HEK293 (cell line): ENCODE results near the gene CHKA.
A peak's percentile ranks its signal among the peaks of the same experiment; 100 is the strongest.

Experiments
- CTCF ChIA-PET: fragments of 350-600 bp; formaldehyde crosslinking; extraction: SDS; loops from one replicate; lab custom pipeline; 2021; ENCODE audit warnings: antibody characterized with exemption; lab: Yijun Ruan, JAX
- POLR2A ChIA-PET: fragments of 300-600 bp; formaldehyde crosslinking; extraction: SDS; loops from one replicate; lab custom pipeline; 2020; ENCODE audit warnings: antibody characterized with exemption, inconsistent platforms; lab: Yijun Ruan, JAX
- H3K27ac ChIP-seq: fragments of 200-500 bp; sonication (Bioruptor generic); 2 replicates; pipeline ENCODE4 v1.5.1; 2014; ENCODE audit warnings: low read depth, low read length, control low read depth, inconsistent platforms; ENCODE audit errors: extremely low read depth
- H3K36me3 ChIP-seq, 2 experiments: fragments of 200-500 bp in 1 of 2; sonication (Bioruptor generic) in 1 of 2; 1 replicate in 1 of 2; 2 replicates in 1 of 2; pipeline ENCODE4 v1.5.1; 2014 to 2017; ENCODE audit warnings: inconsistent platforms in 2 of 2, low read length in 2 of 2; ENCODE audit not compliant: control insufficient read depth in 2 of 2, insufficient read depth in 1 of 2
- H3K4me1 ChIP-seq: fragments of 200-500 bp; sonication (Bioruptor generic); 2 replicates; pipeline ENCODE4 v1.5.1; 2014; ENCODE audit warnings: mild to moderate bottlenecking, low read length, inconsistent platforms; ENCODE audit not compliant: control insufficient read depth, insufficient read depth
- H3K4me3 ChIP-seq: 2 replicates; pipeline ENCODE4 v1.5.1; 2011; ENCODE audit warnings: low read depth, mild to moderate bottlenecking, control low read depth, low read length, moderate library complexity
- H3K9me3 ChIP-seq: fragments of 200-500 bp; sonication (Bioruptor generic); 2 replicates; pipeline ENCODE4 v1.5.1; 2014; ENCODE audit warnings: low read depth, low read length, inconsistent platforms; ENCODE audit not compliant: control insufficient read depth, insufficient read depth
- CTCF ChIP-seq: fragments of 450-650 bp; formaldehyde crosslinking; IDR thresholded peaks from 2 replicates; pipeline ENCODE4 v1.5.1; 2016; ENCODE audit warnings: missing biosample characterization, missing genetic modification characterization
- EGR2 ChIP-seq: fragments of 450-650 bp; formaldehyde crosslinking; IDR thresholded peaks from 2 replicates; pipeline ENCODE4 v1.5.1; 2016; ENCODE audit warnings: low read depth, missing biosample characterization, missing genetic modification characterization
- PRDM10 ChIP-seq: fragments of 450-650 bp; formaldehyde crosslinking; IDR thresholded peaks from 2 replicates; pipeline ENCODE4 v1.5.1; 2016; ENCODE audit warnings: missing biosample characterization, missing genetic modification characterization
- ZBTB10 ChIP-seq: fragments of 450-650 bp; formaldehyde crosslinking; IDR thresholded peaks from 2 replicates; pipeline ENCODE4 v1.5.1; 2016; ENCODE audit warnings: missing biosample characterization, missing genetic modification characterization
- ZNF157 ChIP-seq: fragments of 450-650 bp; formaldehyde crosslinking; IDR thresholded peaks from 2 replicates; pipeline ENCODE4 v1.5.1; 2016; ENCODE audit warnings: missing biosample characterization, missing genetic modification characterization
- ZNF518A ChIP-seq: fragments of 450-650 bp; formaldehyde crosslinking; conservative IDR thresholded peaks from 2 replicates; pipeline ENCODE4 v1.5.1; 2016; ENCODE audit warnings: low read depth, missing biosample characterization, missing genetic modification characterization
- ZNF529 ChIP-seq: fragments of 450-650 bp; formaldehyde crosslinking; IDR thresholded peaks from 2 replicates; pipeline ENCODE4 v1.5.1; 2017; ENCODE audit warnings: missing genetic modification characterization, missing biosample characterization; ENCODE audit not compliant: insufficient replicate concordance
- ZNF544 ChIP-seq: fragments of 450-650 bp; formaldehyde crosslinking; IDR thresholded peaks from 2 replicates; pipeline ENCODE4 v1.5.0; 2017; ENCODE audit warnings: missing biosample characterization, missing genetic modification characterization
- ZNF610 ChIP-seq: fragments of 450-650 bp; formaldehyde crosslinking; IDR thresholded peaks from 2 replicates; pipeline ENCODE4 v1.5.1; 2016; ENCODE audit warnings: missing biosample characterization, missing genetic modification characterization, borderline replicate concordance
- ZNF624 ChIP-seq: fragments of 450-650 bp; formaldehyde crosslinking; IDR thresholded peaks from 2 replicates; pipeline ENCODE4 v1.5.1; 2017; ENCODE audit warnings: missing biosample characterization, missing genetic modification characterization
- ZNF664 ChIP-seq: fragments of 450-650 bp; formaldehyde crosslinking; IDR thresholded peaks from 2 replicates; pipeline ENCODE4 v1.5.1; 2016; ENCODE audit warnings: missing biosample characterization, missing genetic modification characterization
- ZNF747 ChIP-seq: fragments of 450-650 bp; formaldehyde crosslinking; IDR thresholded peaks from 2 replicates; pipeline ENCODE4 v1.5.1; 2016; ENCODE audit warnings: missing biosample characterization, missing genetic modification characterization
- ZSCAN16 ChIP-seq: fragments of 450-650 bp; formaldehyde crosslinking; IDR thresholded peaks from 2 replicates; pipeline ENCODE4 v1.5.1; 2016; ENCODE audit warnings: missing biosample characterization, missing genetic modification characterization

CHKA gene

DNA sequence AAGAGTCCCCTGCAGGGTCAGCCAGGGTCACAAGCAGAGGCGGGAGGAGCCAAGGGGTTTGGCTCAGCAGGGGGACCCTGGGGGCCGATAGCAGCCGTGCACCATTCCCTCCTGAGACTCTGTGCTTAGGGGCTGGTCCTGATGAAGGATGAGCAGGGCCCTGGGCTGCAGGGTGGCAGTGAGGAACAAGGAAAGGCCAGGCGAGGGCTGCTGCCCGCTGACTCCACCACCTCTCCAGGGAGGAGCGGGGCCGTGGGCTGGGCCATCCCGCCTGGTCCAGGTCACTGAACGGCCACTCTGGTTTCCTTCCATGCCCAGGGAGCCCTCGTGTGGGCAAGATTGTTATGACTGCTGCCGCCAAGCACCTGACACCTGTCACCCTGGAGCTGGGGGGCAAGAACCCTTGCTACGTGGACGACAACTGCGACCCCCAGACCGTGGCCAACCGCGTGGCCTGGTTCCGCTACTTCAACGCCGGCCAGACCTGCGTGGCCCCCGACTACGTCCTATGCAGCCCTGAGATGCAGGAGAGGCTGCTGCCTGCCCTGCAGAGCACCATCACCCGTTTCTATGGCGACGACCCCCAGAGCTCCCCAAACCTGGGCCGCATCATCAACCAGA is 99.9 kb downstream of the CHKA start:
- Histone ChIP-seq H3K9me3 (no peaks in the 10 kb centered on the region), H3K27ac (no peak overlapping the region), H3K4me3 (no peak overlapping the region), H3K36me3 (peaks cover 0 to 14% of the 10 kb centered on the region in 2 experiments; a peak in 1 of 3 replicates), H3K4me1 (no peaks in the 10 kb centered on the region)
- ChIA-PET CTCF (interaction anchor here (0.7 to 2.0 kb wide), 4 partner anchors 12 to 204 kb away, joined by 3 to 7 read pairs (median 4); partner anchors contain the start of gene ALDH3B1), POLR2A (interaction anchor here (0.5 to 1.3 kb wide), 2 partner anchors 8 to 11 kb away, joined by 3 to 6 read pairs; partner anchors contain the start of gene ALDH3B1)
- TF ChIP-seq CTCF (tag by site-specific recombination): peak; percentile 45
- no peak for TF ChIP-seq ZNF157 (tag by site-specific recombination)

GRCh38 chr11:68020575-68020974 is 100.6 kb downstream of the CHKA start:
- Histone ChIP-seq H3K27ac (no peak overlapping the region), H3K4me1 (no peaks in the 10 kb centered on the region), H3K36me3 (peaks cover 0 to 8% of the 10 kb centered on the region in 2 experiments; a peak in 1 of 3 replicates), H3K4me3 (no peak overlapping the region), H3K9me3 (no peaks in the 10 kb centered on the region)
- ChIA-PET CTCF (interaction anchor here (0.7 to 2.0 kb wide), 3 partner anchors 11 to 203 kb away, joined by 3 to 7 read pairs (median 5); partner anchors contain the start of gene ALDH3B1), POLR2A (no interaction called here)
- TF ChIP-seq ZNF664 (tag by site-specific recombination): no peak
- TF ChIP-seq CTCF (tag by site-specific recombination): peak; percentile 58

DNA sequence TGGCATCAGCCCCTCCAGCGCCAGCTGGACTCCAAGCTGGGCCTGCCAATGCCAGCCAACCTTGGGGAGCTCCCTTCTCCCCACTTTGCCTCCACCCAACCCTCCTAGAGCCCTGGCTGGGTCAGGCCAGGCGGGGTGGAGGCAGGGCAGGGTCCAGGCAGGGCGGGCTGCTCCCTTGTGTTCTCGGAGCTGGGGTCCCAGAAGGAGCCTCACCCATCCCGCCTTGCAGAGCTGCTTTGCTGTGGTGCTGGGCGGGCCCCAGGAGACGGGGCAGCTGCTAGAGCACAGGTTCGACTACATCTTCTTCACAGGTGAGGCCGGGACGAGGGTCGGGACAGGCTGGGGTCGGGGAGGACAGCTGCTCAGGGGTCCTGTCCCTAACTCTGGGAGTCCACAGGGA is 101.7 kb downstream of the CHKA start:
- no peak overlapping the region for H3K27ac ChIP-seq
- H3K36me3 ChIP-seq: no peaks in the 10 kb centered on the region
- POLR2A ChIA-PET: no interaction called here
- no peaks in the 10 kb centered on the region for H3K9me3 ChIP-seq
- CTCF ChIA-PET: no interaction called here
- H3K4me3 ChIP-seq: no peak overlapping the region
- no peaks in the 10 kb centered on the region for H3K4me1 ChIP-seq
- no peak for TF ChIP-seq ZNF544 (tag by site-specific recombination)
- no peak for TF ChIP-seq ZNF518A (tag by site-specific recombination)
- TF ChIP-seq ZNF747: no peak
- TF ChIP-seq PRDM10 (tag by site-specific recombination): no peak
- no peak for TF ChIP-seq EGR2 (tag by site-specific recombination)
- no peak for TF ChIP-seq ZSCAN16 (tag by site-specific recombination)
- TF ChIP-seq ZNF610: no peak
- no peak for TF ChIP-seq ZNF624 (tag by site-specific recombination)
- no peak for TF ChIP-seq ZBTB10 (tag by site-specific recombination)
- TF ChIP-seq ZNF529: no peak
